SK-N-SH treated with all-trans-retinoic acid at 6 μM for 48 hours (cell line): Measurements from ENCODE around the gene EML6.

Source experiments
- ATAC-seq: fragments of 200-7000 bp; cut with Tn5 transposase; 3 replicates; pipeline ENCODE4 v1.9.1; 2020; ENCODE audit warnings: mild to moderate bottlenecking, moderate library complexity
- ARNTL ChIP-seq: fragments of 450-650 bp; formaldehyde crosslinking; IDR thresholded peaks from 2 replicates; pipeline ENCODE4 v1.5.0; 2020; ENCODE audit warnings: low read depth, mild to moderate bottlenecking, moderate library complexity, borderline replicate concordance
- BACH2 ChIP-seq: fragments of 250-450 bp; sonication (Bioruptor Pico); IDR thresholded peaks from 2 replicates; pipeline ENCODE4 v1.9.0; 2021; ENCODE audit warnings: mild to moderate bottlenecking, borderline replicate concordance
- GLIS3 ChIP-seq: fragments of 250-450 bp; sonication (Bioruptor Pico); IDR thresholded peaks from 2 replicates; pipeline ENCODE4 v1.5.0; 2020; ENCODE audit warnings: mild to moderate bottlenecking, moderate library complexity
- ISL1 ChIP-seq: fragments of 250-450 bp; sonication (Bioruptor Pico); IDR thresholded peaks from 2 replicates; pipeline ENCODE4 v2.1.2; 2022; ENCODE audit warnings: mild to moderate bottlenecking, moderate library complexity
- OSR1 ChIP-seq: fragments of 250-450 bp; sonication (Bioruptor Pico); IDR thresholded peaks from 2 replicates; pipeline ENCODE4 v1.8.0; 2022; ENCODE audit warnings: moderate library complexity, mild to moderate bottlenecking, inconsistent platforms
- PATZ1 ChIP-seq: fragments of 250-450 bp; sonication (Bioruptor Pico); IDR thresholded peaks from 2 replicates; pipeline ENCODE4 v1.8.0; 2020; ENCODE audit warnings: mild to moderate bottlenecking, moderate library complexity, borderline replicate concordance
- POU6F1 ChIP-seq: fragments of 250-450 bp; sonication (Bioruptor Pico); IDR thresholded peaks from 2 replicates; pipeline ENCODE4 v1.8.0; 2021; ENCODE audit warnings: low read depth, mild to moderate bottlenecking, moderate library complexity, borderline replicate concordance
- PPARA ChIP-seq: fragments of 250-450 bp; sonication (Bioruptor Pico); IDR thresholded peaks from 2 replicates; pipeline ENCODE4 v1.5.0; 2020; ENCODE audit warnings: mild to moderate bottlenecking, borderline replicate concordance
- SNAI2 ChIP-seq: fragments of 250-450 bp; sonication (Bioruptor Pico); IDR thresholded peaks from 2 replicates; pipeline ENCODE4 v1.5.0; 2020; ENCODE audit warnings: mild to moderate bottlenecking, moderate library complexity
- TCF4 ChIP-seq: fragments of 250-450 bp; sonication (Bioruptor Pico); IDR thresholded peaks from 2 replicates; pipeline ENCODE4 v1.8.0; 2021; ENCODE audit warnings: mild to moderate bottlenecking, moderate library complexity, borderline replicate concordance
- TOX ChIP-seq: fragments of 250-450 bp; sonication (Bioruptor Pico); IDR thresholded peaks from 2 replicates; pipeline ENCODE4 v1.8.0; 2021; ENCODE audit warnings: mild to moderate bottlenecking, moderate library complexity, borderline replicate concordance
- TSHZ2 ChIP-seq: fragments of 250-450 bp; sonication (Bioruptor Pico); IDR thresholded peaks from 2 replicates; pipeline ENCODE4 v1.5.0; 2020; ENCODE audit warnings: mild to moderate bottlenecking, moderate library complexity
- ZC3H10 ChIP-seq: fragments of 250-450 bp; sonication (Bioruptor Pico); IDR thresholded peaks from 2 replicates; pipeline ENCODE4 v1.5.1; 2021; ENCODE audit warnings: mild to moderate bottlenecking, moderate library complexity
- ZFP3 ChIP-seq: fragments of 250-450 bp; sonication (Bioruptor Pico); IDR thresholded peaks from 2 replicates; pipeline ENCODE4 v1.5.0; 2020; ENCODE audit warnings: mild to moderate bottlenecking, moderate library complexity
- ZFP30 ChIP-seq: fragments of 450-650 bp; formaldehyde crosslinking; IDR thresholded peaks from 2 replicates; pipeline ENCODE4 v1.5.0; 2022; ENCODE audit warnings: mild to moderate bottlenecking, moderate library complexity
- ZNF565 ChIP-seq: fragments of 450-650 bp; formaldehyde crosslinking; conservative IDR thresholded peaks from 2 replicates; pipeline ENCODE4 v1.5.0; 2020; ENCODE audit warnings: low read depth, mild to moderate bottlenecking, moderate library complexity
- ZNF70 ChIP-seq: fragments of 450-650 bp; formaldehyde crosslinking; IDR thresholded peaks from 2 replicates; pipeline ENCODE4 v1.5.0; 2020; ENCODE audit warnings: mild to moderate bottlenecking, moderate library complexity
- ZNF8 ChIP-seq: fragments of 450-650 bp; formaldehyde crosslinking; IDR thresholded peaks from 2 replicates; pipeline ENCODE4 v1.5.0; 2020; ENCODE audit warnings: mild to moderate bottlenecking, moderate library complexity

The EML6 gene

GRCh38 chr2:54815148-54815539, 91.7 kb downstream of the EML6 start (continued):
- TF ChIP-seq ISL1 (CRISPR knock-in tag) = no peak

GRCh38 chr2:54818226-54818625, 94.8 kb downstream of the EML6 start:
- TF ChIP-seq ZFP3 (CRISPR knock-in tag) (no peak), ZNF565 (CRISPR knock-in tag) (no peak), ARNTL (CRISPR knock-in tag) (no peak), OSR1 (CRISPR knock-in tag) (no peak), PPARA (no peak), GLIS3 (CRISPR knock-in tag) (no peak)
- TF ChIP-seq, all 23 proteins: peak for 0
- no peak for ATAC-seq

GRCh38 chr2:54820558-54820957, 97.1 kb downstream of the EML6 start:
- no peak for ATAC-seq
- TF ChIP-seq ISL1 (CRISPR knock-in tag) (no peak), TCF4 (CRISPR knock-in tag) (no peak), TOX (CRISPR knock-in tag) (no peak)
- TF ChIP-seq, all 23 proteins: peak for 0

GRCh38 chr2:54824567-54824966, 101.1 kb downstream of the EML6 start:
- no peak for TF ChIP-seq ZC3H10 (CRISPR knock-in tag)
- TF ChIP-seq ARNTL (CRISPR knock-in tag) = no peak
- no peak for TF ChIP-seq PATZ1 (CRISPR knock-in tag)
- TF ChIP-seq TSHZ2 = no peak
- TF ChIP-seq ZNF565 (CRISPR knock-in tag) = no peak
- TF ChIP-seq GLIS3 (CRISPR knock-in tag) = no peak
- TF ChIP-seq TCF4 (CRISPR knock-in tag) = no peak
- no peak for TF ChIP-seq ZNF8 (CRISPR knock-in tag)
- TF ChIP-seq ZFP3 (CRISPR knock-in tag) = no peak
- no peak for TF ChIP-seq ISL1 (CRISPR knock-in tag)
- no peak for TF ChIP-seq TOX (CRISPR knock-in tag)
- no peak for TF ChIP-seq ZNF70 (CRISPR knock-in tag)
- no peak for TF ChIP-seq POU6F1 (CRISPR knock-in tag)
- TF ChIP-seq ZFP30 (CRISPR knock-in tag) = no peak
- TF ChIP-seq, all 23 proteins: peak for 0
- ATAC-seq = no peak

GRCh38 chr2:54830546-54830945, 107.1 kb downstream of the EML6 start:
- TF ChIP-seq BACH2 (no peak), OSR1 (CRISPR knock-in tag) (no peak), SNAI2 (CRISPR knock-in tag) (no peak), ZFP3 (CRISPR knock-in tag) (no peak), TSHZ2 (no peak), ZNF8 (CRISPR knock-in tag) (no peak), PATZ1 (CRISPR knock-in tag) (no peak), TCF4 (CRISPR knock-in tag) (no peak), ZC3H10 (CRISPR knock-in tag) (no peak), ZFP30 (CRISPR knock-in tag) (no peak)
- ATAC-seq = no peak
